HG03571 (cell line): ENCODE data around the gene THOC6.

Source experiments
- ATAC-seq: cut with Tn5 transposase; IDR thresholded peaks from one replicate; pipeline ENCODE4 v1.9.1; 2021; ENCODE audit not compliant: unreplicated experiment

The THOC6 gene

GRCh38 chr16:2991566-2992261, 32.1 kb upstream of the THOC6 start:
- ATAC-seq, result no peak

DNA sequence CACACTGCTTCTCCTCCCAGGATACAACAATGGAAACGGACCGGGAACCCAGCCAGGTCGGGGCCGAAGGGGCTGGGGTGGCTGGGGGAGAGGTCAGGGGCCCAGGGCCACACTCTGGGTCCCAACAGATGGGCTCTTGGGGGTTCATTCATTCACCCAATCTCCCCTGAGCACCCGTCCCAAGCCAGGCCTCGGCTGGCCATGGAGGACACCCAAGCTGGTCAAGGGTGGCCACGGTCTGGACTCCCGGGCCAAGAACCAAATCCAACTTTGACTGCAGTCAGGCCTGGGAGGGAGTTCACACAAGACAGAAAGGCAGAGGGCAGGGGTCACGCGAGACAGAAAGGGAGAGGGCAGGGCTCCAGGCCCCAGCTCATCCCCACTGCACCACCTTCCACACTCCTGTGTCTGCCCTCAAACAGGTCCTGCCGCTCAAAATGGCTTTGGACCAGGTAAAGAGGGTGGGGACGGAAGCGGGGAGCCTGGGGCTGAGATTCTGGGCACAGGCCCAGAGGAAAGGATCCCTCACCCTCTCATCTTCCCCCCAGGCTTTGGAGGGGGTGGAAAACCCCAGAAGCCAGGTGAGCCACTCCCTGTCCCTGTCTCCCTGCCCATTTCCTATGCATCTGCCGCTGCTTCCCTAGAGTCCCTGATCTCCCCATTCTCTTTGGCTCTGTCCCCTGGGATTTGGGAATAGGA, 31.3 kb upstream of the THOC6 start:
- no peak for ATAC-seq

- no peak for ATAC-seq
These were observed 27.5 kb upstream of the THOC6 start for GRCh38 chr16:2996298-2996697.

DNA sequence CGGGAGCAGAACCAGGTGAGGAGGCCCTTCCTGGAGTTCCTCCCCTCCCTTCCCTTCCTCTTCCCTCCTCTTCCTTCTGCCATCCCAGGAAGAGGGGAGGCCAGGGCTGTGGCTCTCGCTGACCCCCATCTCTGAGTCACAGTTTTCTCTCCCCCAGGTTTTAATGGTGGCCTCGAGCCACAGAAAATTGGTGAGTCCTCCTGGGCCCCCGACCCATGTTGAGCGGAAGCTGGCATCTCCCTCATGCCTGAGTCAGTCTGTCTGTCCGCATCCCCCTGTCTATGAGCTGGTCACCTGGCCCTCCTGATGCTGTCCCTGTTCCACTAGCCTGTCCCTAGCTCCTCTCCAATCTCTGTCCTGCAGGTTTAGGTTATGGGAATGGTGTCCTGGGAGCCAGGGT, 23.9 kb upstream of the THOC6 start:
- no peak for ATAC-seq

GRCh38 chr16:3000540-3000939, 23.3 kb upstream of the THOC6 start:
- no peak for ATAC-seq

DNA sequence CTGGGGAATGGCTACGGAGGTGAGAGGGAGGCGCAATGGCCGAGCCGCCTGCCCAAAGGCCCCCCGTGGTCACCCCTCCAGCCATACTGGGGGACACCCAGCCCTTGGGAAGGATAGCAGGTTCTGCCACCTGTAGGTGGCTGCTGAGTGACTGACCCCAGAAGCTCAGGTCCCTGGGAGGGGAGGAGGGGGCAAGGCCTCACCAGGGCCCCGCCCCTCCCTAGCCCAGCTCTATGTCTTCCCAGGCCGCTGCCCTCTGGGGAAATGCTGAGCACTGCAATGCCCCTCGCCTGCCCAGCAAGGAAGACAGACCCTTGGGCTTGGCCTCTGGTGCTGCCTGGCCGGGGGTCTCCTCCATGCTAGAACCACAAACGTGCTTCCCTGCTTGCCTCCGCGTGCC, 22.5 kb upstream of the THOC6 start:
- no peak for ATAC-seq

GRCh38 chr16:3003582-3004270, 20.1 kb upstream of the THOC6 start:
- ATAC-seq, result peak; percentile 91

DNA sequence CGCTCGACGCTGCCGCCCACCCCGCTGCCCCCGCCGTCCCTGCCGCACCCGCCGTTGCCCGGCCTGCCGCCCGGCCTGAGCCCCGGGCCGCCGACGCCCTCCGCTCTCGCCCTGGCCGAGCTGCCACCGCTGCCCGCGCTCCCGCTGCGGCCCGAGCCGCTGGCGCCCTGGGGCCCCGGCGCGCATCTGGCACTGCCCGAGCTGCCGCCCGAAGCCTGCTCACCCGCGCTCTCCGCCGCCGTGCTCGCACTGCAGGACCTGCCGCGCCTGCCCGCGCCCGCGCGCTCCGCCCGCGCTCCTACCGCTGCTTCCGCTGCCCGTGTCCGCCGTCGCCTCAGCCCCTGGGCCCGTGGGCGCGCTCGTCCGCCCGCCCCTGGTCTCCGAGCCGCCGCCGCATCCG, 19.5 kb upstream of the THOC6 start:
- peak; percentile 9 for ATAC-seq

- no peak for ATAC-seq
These were observed 19.0 kb upstream of the THOC6 start for GRCh38 chr16:3004781-3005284.

DNA sequence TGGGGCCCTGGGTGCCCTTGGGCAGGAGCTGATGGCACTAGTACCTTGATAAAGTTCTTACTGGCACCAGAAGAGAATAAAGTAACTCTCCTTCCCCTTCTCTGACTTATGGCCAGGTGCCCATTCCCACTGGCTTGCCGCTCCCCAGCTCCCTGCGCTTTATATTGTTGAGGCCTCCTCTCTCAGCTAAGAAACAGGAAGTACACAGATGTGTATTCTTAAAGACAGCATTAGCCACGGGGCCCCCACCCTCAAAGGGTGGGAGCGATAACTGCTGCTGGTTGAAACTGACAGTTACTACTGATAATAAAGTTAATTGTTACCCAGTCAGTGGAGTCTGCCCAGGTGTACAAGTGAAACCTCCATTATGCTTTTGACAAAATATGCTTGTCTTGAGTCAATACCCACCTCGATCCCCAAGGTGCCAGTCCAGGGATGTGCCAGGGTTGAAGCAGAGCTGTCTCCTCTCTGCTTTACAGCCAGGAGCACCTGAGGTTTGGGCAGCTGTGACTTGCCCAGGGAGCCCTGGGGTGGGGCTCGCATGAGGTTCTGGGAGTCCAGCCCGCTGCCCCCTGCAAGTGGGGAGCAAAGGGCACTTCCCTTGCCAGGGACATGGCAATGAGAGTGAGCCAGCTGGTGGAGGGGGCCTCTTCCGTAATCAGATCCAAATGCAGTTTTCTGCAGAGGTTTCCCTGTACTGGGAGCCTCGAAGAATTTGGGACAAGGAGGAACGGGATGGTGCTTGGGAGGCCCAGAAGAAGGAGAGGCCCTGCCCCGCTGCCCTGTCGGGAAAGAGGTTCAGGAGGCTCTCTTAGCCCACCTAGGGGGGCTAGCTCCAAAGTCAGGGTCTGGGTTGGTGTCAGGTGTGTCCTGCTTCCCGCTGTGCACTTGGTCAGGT, 16.5 kb upstream of the THOC6 start:
- no peak for ATAC-seq

DNA sequence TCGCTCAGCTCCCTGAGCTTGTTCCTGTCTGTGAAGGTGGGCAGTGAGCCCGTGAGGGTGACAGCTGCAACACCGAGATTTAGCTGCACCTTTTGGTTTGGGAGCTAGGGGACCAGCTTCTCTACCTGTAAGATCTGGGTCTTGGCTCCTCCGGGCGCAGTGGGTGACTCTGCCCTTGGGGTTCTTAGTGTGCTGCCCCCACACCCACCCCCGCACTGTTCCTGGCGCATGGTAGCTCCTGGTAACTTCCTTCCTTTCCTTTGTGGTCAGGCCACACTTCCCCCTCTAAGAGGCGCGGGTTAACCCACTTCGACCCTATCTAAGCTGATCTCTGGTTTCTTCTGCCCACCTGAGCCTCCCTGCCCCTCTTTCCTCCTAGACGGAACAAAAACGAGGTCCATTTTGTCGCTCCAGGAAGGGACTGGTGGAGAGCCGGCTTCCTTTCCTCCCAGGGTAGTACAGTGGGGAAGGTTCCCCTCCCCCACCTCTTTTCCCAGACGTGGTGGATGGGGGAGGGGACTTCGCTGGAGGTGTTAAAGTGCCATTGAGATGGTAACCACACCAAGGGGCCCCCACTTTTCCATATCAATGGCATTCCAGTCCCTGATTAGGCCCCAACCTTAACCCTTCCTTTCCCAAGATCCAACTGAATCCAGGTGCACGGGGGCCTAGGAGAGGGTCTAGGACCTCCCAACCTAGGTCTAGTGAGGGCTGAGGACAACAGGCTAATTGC, 15.7 kb upstream of the THOC6 start:
- ATAC-seq, result no peak

DNA sequence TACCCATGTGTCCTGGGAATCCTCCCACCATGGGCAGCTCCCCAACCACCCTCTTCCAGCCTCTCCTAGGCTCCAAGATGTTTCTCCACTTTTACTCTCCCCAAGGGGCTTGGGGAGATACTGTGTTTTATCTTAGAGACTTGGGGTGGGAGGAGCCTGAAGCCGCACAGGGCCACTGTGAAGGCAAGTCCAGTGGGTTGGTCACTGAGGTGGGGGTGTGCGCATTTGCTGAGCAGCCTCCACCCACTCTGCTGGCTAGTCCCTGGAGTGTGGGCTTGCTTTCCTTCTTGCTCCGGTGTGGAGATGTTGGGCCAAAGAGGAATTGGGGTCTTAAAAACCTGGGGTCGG, 15.2 kb upstream of the THOC6 start:
- ATAC-seq, result no peak

DNA sequence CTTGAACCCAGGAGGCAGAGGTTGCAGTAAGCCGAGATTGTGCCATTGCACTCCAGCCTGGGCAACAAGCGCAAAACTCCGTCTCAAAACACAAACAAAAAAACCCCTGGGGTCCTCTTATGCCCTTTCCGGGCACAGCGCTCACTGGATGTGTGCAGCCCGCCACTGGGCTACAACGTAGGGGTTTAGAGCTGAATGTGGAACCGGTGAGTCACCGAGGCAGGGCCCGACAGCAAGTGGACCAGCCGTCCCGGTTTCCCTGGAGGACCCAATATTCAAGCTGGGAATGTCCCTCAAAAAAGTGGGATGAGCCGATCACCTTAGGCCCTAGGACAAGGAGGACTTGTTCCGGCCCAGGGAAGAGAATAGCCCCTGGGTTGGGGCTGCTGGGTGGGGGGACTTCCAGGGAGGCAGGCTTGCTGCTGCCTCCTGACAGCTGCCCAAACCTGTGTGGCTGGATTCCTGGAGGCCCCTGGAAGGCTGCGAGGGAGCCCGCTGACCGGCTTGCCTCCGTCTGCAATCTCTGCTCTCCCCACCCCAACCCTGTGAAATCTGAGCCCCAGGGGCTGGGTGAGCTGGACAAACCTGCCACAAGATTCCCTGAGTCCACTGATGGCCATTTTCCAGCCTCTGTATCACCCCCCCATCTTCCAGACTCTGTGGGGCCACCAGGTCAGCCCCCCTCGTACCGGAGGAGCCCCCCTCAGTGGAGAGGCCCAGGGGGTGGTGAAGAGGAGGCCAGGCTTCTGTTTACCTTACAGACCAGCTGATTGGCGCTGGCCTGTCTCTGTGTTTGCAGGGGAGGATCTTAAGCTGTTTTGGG, 14.1 kb upstream of the THOC6 start:
- no peak for ATAC-seq

- no peak for ATAC-seq
These were observed 13.3 kb upstream of the THOC6 start for GRCh38 chr16:3010510-3010909.

GRCh38 chr16:3012246-3012645, 11.6 kb upstream of the THOC6 start:
- ATAC-seq, result no peak

GRCh38 chr16:3012828-3013420, 10.9 kb upstream of the THOC6 start, which contains the start of gene CLDN9:
CLDN9 (plus strand) TSS chr16:3012923; CDS start chr16:3013363, 440 bp downstream.
- ATAC-seq, result no peak

DNA sequence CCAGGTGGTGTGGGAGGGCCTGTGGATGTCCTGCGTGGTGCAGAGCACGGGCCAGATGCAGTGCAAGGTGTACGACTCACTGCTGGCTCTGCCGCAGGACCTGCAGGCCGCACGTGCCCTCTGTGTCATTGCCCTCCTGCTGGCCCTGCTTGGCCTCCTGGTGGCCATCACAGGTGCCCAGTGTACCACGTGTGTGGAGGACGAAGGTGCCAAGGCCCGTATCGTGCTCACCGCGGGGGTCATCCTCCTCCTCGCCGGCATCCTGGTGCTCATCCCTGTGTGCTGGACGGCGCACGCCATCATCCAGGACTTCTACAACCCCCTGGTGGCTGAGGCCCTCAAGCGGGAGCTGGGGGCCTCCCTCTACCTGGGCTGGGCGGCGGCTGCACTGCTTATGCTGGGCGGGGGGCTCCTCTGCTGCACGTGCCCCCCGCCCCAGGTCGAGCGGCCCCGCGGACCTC, 10.3 kb upstream of the THOC6 start:
- ATAC-seq, result no peak

GRCh38 chr16:3013998-3014690, 9.7 kb upstream of the THOC6 start:
- ATAC-seq, result no peak
